PC-9 (cell line): Measurements from ENCODE around the gene SH3BGRL3. TPM values are rescaled to one million over a fixed set of nuclear protein-coding genes. Genes with fewer than 3 reads are reported as not detected.

Source experiments
- BruUV-seq: library from RNA; stranded (reverse); fragments of 400-500 nt; replicated peaks from 2 replicates; lab custom pipeline; 2021; lab: Mats Ljungman, UMichigan
- CTCF ChIA-PET: fragments of 300-600 bp; sonication (Branson Sonifier 250); formaldehyde crosslinking; loops from one replicate; lab custom pipeline; 2022; ENCODE audit warnings: antibody characterized with exemption; lab: Charles Lee
- POLR2A ChIA-PET: fragments of 300-600 bp; sonication (Branson Sonifier 250); formaldehyde crosslinking; loops from one replicate; lab custom pipeline; 2022; ENCODE audit warnings: antibody characterized with exemption; ENCODE audit not compliant: unreplicated experiment; lab: Charles Lee
- DNase-seq, 2 experiments: peaks; one replicate each; pipeline versions ENCODE4 v3.0.0 to v3.0.0-alpha.2; 2015 to 2022; ENCODE audit warnings: mixed read lengths in 1 of 2
- H2AFZ ChIP-seq: fragments of 200-600 bp; sonication (generic); 2 replicates; pipeline ENCODE4 v1.8.1; 2017; ENCODE audit warnings: antibody characterized with exemption
- H3F3A ChIP-seq: fragments of 200-600 bp; sonication (generic); 2 replicates; pipeline ENCODE4 v1.8.1; 2017; ENCODE audit warnings: antibody characterized with exemption, mild to moderate bottlenecking, low read depth; ENCODE audit not compliant: insufficient read depth
- H3K27ac ChIP-seq: fragments of 200-600 bp; sonication (generic); 2 replicates; pipeline ENCODE4 v1.6.1; 2016; ENCODE audit warnings: mixed run types
- H3K27me3 ChIP-seq: fragments of 200-600 bp; sonication (generic); 2 replicates; pipeline ENCODE4 v1.6.1; 2016; ENCODE audit warnings: low read depth, mixed run types; ENCODE audit not compliant: insufficient read depth
- H3K36me3 ChIP-seq: fragments of 200-600 bp; sonication (generic); 2 replicates; pipeline ENCODE4 v1.6.1; 2016; ENCODE audit warnings: low read depth, mixed run types
- H3K4me1 ChIP-seq: fragments of 200-600 bp; sonication (generic); replicated peaks from 2 replicates; pipeline ENCODE4 v1.6.1; 2016; ENCODE audit warnings: mixed run types; ENCODE audit not compliant: insufficient read depth
- H3K4me2 ChIP-seq: fragments of 200-600 bp; sonication (generic); 2 replicates; pipeline ENCODE4 v1.6.1; 2017; ENCODE audit warnings: mixed run types
- H3K4me3 ChIP-seq: fragments of 200-600 bp; sonication (generic); 2 replicates; pipeline ENCODE4 v1.6.1; 2016; ENCODE audit warnings: mixed run types
- H3K79me2 ChIP-seq: fragments of 200-600 bp; sonication (generic); 2 replicates; pipeline ENCODE4 v1.6.1; 2017; ENCODE audit warnings: low read depth, mixed run types
- H3K9me2 ChIP-seq: fragments of 200-600 bp; sonication (generic); 2 replicates; pipeline ENCODE4 v1.8.1; 2017; ENCODE audit warnings: mild to moderate bottlenecking; ENCODE audit not compliant: insufficient read depth
- H3K9me3 ChIP-seq: fragments of 200-600 bp; sonication (generic); 2 replicates; pipeline ENCODE4 v1.8.1; 2016; ENCODE audit warnings: low read depth; ENCODE audit not compliant: insufficient read depth
- H4K20me1 ChIP-seq: fragments of 200-600 bp; sonication (generic); 2 replicates; pipeline ENCODE4 v1.8.1; 2017; ENCODE audit not compliant: insufficient read depth
- CTCF ChIP-seq: fragments of 200-600 bp; sonication (generic); conservative IDR thresholded peaks from 2 replicates; pipeline ENCODE4 v1.6.1; 2017; ENCODE audit warnings: mixed run types, antibody characterized with exemption, mild to moderate bottlenecking, moderate library complexity
- EZH2 ChIP-seq: fragments of 200-600 bp; sonication (generic); IDR thresholded peaks from 2 replicates; pipeline ENCODE4 v1.8.0; 2017; ENCODE audit warnings: antibody characterized with exemption, low read depth
- intact Hi-C: fragments of 100-400 bp; cut with micrococcal nuclease; formaldehyde crosslinking; loops from one replicate; pipeline ENCODE4 v1.10.0; 2022; ENCODE audit not compliant: unreplicated experiment
- total RNA-seq: library from RNA; stranded (reverse); gene quantifications from 2 replicates; pipeline ENCODE4 v1.2.3, GENCODE V29; 2021

Gene SH3BGRL3
- total RNA-seq, 1 experiment from 2014 or later: 206 TPM

- POLR2A ChIA-PET: interaction anchor here (0.8 kb wide), 1 partner anchor 99 kb away, joined by 8 read pairs; no protein-coding TSS in a partner anchor
- H2AFZ ChIP-seq: no peak overlapping the region
- DNase-seq: peak; percentile 42 to 83
Observed at GRCh38 chr1:26278724-26279455, 996 bp upstream of the SH3BGRL3 start.

GRCh38 chr1:26280333-26281042, 602 bp downstream of the SH3BGRL3 start:
- no peaks in the 10 kb centered on the region for H3K9me3 ChIP-seq
- H3K4me1 ChIP-seq: peaks cover 55% of the 10 kb centered on the region
- 0 out of 2 replicates have a peak, but pooled peaks cover 3% of the 10 kb centered on the region for H4K20me1 ChIP-seq
- CTCF ChIA-PET: interaction anchor here (0.6 to 0.7 kb wide), 3 partner anchors 30 to 120 kb away, joined by 5 to 13 read pairs (median 8); no protein-coding TSS in a partner anchor
- POLR2A ChIA-PET: interaction anchor here (0.6 kb wide), 1 partner anchor 47 kb away, joined by 3 read pairs; no protein-coding TSS in a partner anchor
- no peaks in the 10 kb centered on the region for H3K9me2 ChIP-seq
- DNase-seq: peak in 1 of 2 experiments; percentile 24
- H3K79me2 ChIP-seq: peaks cover 9% of the 10 kb centered on the region; the same call in 1 of the 2 replicates
- H2AFZ ChIP-seq: peak overlapping the region; percentile 68
- TF ChIP-seq CTCF (no peak), EZH2 (no peak)
- H3F3A ChIP-seq: peaks cover 42% of the 10 kb centered on the region
- H3K27ac ChIP-seq: peak overlapping the region; percentile 63
- no TSS peak for BruUV-seq
- H3K27me3 ChIP-seq: no peaks in the 10 kb centered on the region
- peaks cover 14% of the 10 kb centered on the region; the same call in 1 of the 2 replicates for H3K36me3 ChIP-seq
- H3K4me2 ChIP-seq: peak overlapping the region; percentile 87
- H3K4me3 ChIP-seq: peak overlapping the region; percentile 62
- intact Hi-C loops: no loop called here

More at GRCh38 chr1:26278724-26279455, 996 bp upstream of the SH3BGRL3 start:
- Histone ChIP-seq H3K4me2 (peak overlapping the region; percentile 87), H3K9me3 (no peaks in the 10 kb centered on the region), H3K79me2 (peaks cover 9% of the 10 kb centered on the region; the same call in 1 of the 2 replicates), H3K4me3 (peak overlapping the region; percentile 62; the same call in 1 of the 2 replicates), H3F3A (peaks cover 57% of the 10 kb centered on the region), H3K4me1 (peaks cover 61% of the 10 kb centered on the region), H3K9me2 (no peaks in the 10 kb centered on the region), H3K27ac (peak overlapping the region; percentile 63), H3K36me3 (peaks cover 14% of the 10 kb centered on the region; the same call in 1 of the 2 replicates), H3K27me3 (no peaks in the 10 kb centered on the region), H4K20me1 (0 out of 2 replicates have a peak, but pooled peaks cover 3% of the 10 kb centered on the region)
- TF ChIP-seq EZH2 (no peak), CTCF (no peak)
- BruUV-seq: no TSS peak
- intact Hi-C loops: loop anchor here (2.0 to 5.0 kb wide), 4 partner anchors 24 to 242 kb away; partner anchors contain the start of gene PDIK1L
- CTCF ChIA-PET: no interaction called here
